Activated naive CD8-positive, alpha-beta T cell treated with anti-CD3 and anti-CD28 coated beads, Interleukin-2, amount 50 U/mL, for 24 hours (primary cell): ENCODE results near the gene L3HYPDH.

Source experiments
- ATAC-seq: fragments of 150-1000 bp; cut with Tn5 transposase; one replicate; pipeline ENCODE4 v1.10.0; 2021
- DNase-seq: peaks from one replicate; pipeline ENCODE4 v3.0.0; 2021
- H3K27ac Mint-ChIP-seq: one replicate; pipeline ENCODE4 v1.8.0; 2021; ENCODE audit warnings: mild to moderate bottlenecking, mixed read lengths
- H3K27me3 Mint-ChIP-seq: one replicate; pipeline ENCODE4 v1.8.0; 2021; ENCODE audit warnings: mixed read lengths
- H3K36me3 Mint-ChIP-seq: one replicate; pipeline ENCODE4 v1.8.0; 2021; ENCODE audit warnings: low read depth, mixed read lengths
- H3K4me1 Mint-ChIP-seq: one replicate; pipeline ENCODE4 v1.8.0; 2021; ENCODE audit warnings: mixed read lengths
- H3K4me3 Mint-ChIP-seq: one replicate; pipeline ENCODE4 v1.8.0; 2021; ENCODE audit warnings: mild to moderate bottlenecking, moderate library complexity, mixed read lengths
- H3K9me3 Mint-ChIP-seq: one replicate; pipeline ENCODE4 v1.8.0; 2021; ENCODE audit warnings: mixed read lengths

L3HYPDH gene

DNA sequence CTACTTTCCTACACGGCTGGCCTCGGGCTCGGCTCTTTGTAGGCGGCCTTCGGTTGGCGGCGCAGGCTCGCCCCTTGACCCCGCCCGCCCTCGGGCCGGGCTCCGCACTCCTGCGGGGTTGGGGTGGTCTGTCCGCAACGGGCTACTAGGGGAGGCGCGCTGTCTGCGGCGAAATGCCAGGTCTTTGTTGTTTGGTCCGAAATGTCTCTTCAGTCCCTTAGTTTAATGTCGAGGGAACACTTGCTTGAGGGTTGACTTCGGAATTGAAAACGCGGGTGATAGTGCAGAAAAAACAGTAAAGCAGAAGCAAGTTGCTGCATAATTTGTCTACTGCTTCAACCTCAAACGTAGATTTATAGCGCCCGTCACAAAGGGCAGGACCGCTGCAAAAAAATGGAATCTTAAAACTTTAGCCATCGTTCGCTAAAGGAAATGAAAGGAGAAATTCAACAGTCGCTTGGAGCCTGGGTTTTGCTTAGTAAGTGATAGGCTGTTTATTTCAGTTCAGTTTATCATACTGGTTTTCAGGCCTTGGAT is 499 bp upstream of the L3HYPDH start:
- H3K9me3 Mint-ChIP-seq, result no peaks in the 10 kb centered on the region
- no peak for DNase-seq

GRCh38 chr14:59483363-59483762 is 845 bp downstream of the L3HYPDH start:
- Mint-ChIP-seq H3K9me3 (no peaks in the 10 kb centered on the region), H3K27me3 (no peaks in the 10 kb centered on the region), H3K27ac (peak overlapping the region; percentile 88), H3K4me3 (peak overlapping the region; percentile 90), H3K4me1 (peaks cover 51% of the 10 kb centered on the region), H3K36me3 (peaks cover 12% of the 10 kb centered on the region)
- ATAC-seq (no peak), DNase-seq (no peak)

More for the DNA sequence above, 499 bp upstream of the L3HYPDH start:
- Mint-ChIP-seq H3K27ac (peak overlapping the region; percentile 88), H3K4me3 (peak overlapping the region; percentile 90), H3K4me1 (peaks cover 55% of the 10 kb centered on the region), H3K36me3 (peaks cover 19% of the 10 kb centered on the region), H3K27me3 (no peaks in the 10 kb centered on the region)
- ATAC-seq, result peak; percentile 42

DNA sequence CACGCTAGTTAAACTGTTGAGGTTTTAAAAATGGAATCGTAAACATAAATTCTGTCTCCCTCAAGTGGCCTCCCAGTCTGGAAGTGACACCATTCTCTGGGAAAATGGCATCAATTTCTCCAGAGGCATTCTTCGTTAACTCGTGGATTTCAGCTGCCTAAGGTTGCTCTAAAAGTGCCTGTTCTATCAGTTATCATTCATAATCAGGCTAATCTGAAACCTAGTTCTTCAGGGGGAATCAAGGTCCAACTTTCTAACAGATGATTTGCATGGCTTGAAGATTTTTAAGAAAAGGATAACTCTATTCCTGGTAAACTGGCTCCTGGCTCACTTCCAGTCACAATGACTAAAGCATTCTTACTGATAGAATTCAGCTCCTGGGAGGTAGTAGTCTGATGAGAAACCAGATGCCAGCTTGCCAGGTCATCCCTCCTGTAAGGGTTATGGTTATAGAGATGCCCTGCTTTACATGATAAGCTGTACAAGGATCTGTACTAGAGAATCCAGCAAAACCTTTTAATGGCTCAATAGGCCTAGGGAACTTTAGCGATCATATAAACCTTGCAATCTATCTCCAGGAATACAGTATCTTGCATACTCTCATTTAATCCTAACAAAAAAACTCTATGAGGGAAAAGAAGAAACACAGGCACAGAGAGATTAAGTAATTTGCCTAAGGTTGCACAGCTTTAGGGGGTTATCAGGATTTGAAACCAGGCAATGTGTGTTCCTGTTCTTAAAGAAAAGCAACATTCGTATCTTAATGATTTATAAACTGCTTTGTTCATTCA is 1.5 kb downstream of the L3HYPDH start:
- H3K9me3 Mint-ChIP-seq, result no peaks in the 10 kb centered on the region
- ATAC-seq (no peak), DNase-seq (no peak)
- peaks cover 50% of the 10 kb centered on the region for H3K4me1 Mint-ChIP-seq
- peak overlapping the region; percentile 90 for H3K4me3 Mint-ChIP-seq
- H3K27me3 Mint-ChIP-seq, result no peaks in the 10 kb centered on the region
- H3K36me3 Mint-ChIP-seq, result peaks cover 11% of the 10 kb centered on the region
- peak overlapping the region; percentile 88 for H3K27ac Mint-ChIP-seq

- Mint-ChIP-seq H3K36me3 (peaks cover 14% of the 10 kb centered on the region), H3K27ac (peak overlapping the region; percentile 52), H3K9me3 (no peaks in the 10 kb centered on the region), H3K4me3 (peak overlapping the region; percentile 90), H3K4me1 (peaks cover 50% of the 10 kb centered on the region), H3K27me3 (no peaks in the 10 kb centered on the region)
- no peak for ATAC-seq
- no peak for DNase-seq
These were observed 2.2 kb downstream of the L3HYPDH start for GRCh38 chr14:59481871-59482540.

DNA sequence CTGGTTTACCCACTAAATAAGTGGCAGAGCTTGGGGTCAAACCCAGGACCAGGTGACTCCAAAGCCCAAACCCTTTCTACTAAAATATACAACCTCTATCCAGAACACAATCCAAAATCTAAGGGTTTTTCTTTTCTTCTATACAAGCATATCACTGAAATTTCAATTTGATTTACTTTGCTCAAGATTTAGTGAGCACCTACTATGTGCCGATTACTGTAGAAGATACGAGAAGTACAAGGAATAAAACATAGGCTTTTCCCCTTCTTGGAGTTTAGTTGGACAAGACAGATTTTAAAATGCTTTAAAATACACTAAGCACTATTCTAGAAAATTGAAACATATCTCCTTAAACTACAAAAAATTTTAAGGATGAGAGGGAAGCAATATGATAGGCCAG is 2.8 kb downstream of the L3HYPDH start:
- H3K4me1 Mint-ChIP-seq, result peaks cover 50% of the 10 kb centered on the region
- DNase-seq, result no peak

DNA sequence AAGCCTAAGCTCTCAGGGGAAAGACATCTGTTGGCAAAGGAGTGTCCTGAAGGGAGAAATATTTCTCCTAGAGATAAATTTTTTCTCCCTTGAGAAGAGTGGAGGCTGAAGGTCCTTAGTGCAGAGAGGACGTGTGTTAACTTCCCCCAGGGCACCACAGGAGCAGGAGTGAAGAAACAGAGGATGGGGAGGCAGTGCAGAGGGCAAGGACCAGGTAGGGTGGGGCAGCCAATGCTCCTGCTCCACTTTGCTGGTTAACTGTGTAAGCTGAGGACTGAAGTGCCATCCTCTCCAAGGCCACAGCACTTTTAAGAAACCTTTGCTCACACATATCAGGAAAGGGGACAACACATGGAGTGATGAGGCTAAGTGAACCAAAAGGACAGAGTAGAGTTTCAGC is 4.0 kb downstream of the L3HYPDH start:
- Mint-ChIP-seq H3K9me3 (no peaks in the 10 kb centered on the region), H3K4me1 (peaks cover 38% of the 10 kb centered on the region), H3K27ac (peak overlapping the region; percentile 71), H3K27me3 (no peaks in the 10 kb centered on the region), H3K4me3 (no peak overlapping the region), H3K36me3 (peaks cover 18% of the 10 kb centered on the region)
- ATAC-seq (no peak), DNase-seq (no peak)

More for the DNA sequence above, 2.8 kb downstream of the L3HYPDH start:
- Mint-ChIP-seq H3K27ac (peak overlapping the region; percentile 62), H3K36me3 (peaks cover 16% of the 10 kb centered on the region), H3K4me3 (peak overlapping the region; percentile 90), H3K9me3 (no peaks in the 10 kb centered on the region), H3K27me3 (no peaks in the 10 kb centered on the region)
- ATAC-seq, result no peak

GRCh38 chr14:59478540-59478939 is 5.7 kb downstream of the L3HYPDH start:
- no peak for DNase-seq
- Mint-ChIP-seq H3K4me1 (peaks cover 35% of the 10 kb centered on the region), H3K27ac (no peak overlapping the region), H3K36me3 (peaks cover 24% of the 10 kb centered on the region), H3K27me3 (no peaks in the 10 kb centered on the region), H3K9me3 (no peaks in the 10 kb centered on the region), H3K4me3 (no peak overlapping the region)
- no peak for ATAC-seq

DNA sequence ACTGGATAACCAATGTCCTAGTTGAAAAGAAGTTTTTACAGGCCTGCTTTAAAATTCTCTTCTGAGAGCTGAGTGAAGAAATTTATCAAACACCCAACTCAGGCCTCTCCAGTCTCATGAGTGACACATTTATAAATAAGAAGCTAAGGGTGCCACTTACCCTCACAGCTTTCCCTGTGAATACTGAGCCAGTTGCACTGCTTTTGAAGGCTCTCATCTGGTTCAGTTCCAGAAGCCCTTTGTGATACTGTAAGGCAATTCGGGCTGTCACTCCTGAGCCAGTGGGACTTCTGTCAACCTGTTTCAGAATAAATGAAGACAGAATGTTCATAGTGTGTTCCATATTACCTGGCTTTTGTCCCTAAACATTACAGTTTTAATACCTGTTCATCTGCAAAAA is 8.5 kb downstream of the L3HYPDH start:
- H3K27ac Mint-ChIP-seq, result no peak overlapping the region
- H3K4me3 Mint-ChIP-seq, result no peak overlapping the region
- DNase-seq, result no peak
- no peak for ATAC-seq
- H3K9me3 Mint-ChIP-seq, result no peaks in the 10 kb centered on the region
- peaks cover 10% of the 10 kb centered on the region for H3K4me1 Mint-ChIP-seq
- H3K27me3 Mint-ChIP-seq, result no peaks in the 10 kb centered on the region
- peaks cover 27% of the 10 kb centered on the region for H3K36me3 Mint-ChIP-seq

DNA sequence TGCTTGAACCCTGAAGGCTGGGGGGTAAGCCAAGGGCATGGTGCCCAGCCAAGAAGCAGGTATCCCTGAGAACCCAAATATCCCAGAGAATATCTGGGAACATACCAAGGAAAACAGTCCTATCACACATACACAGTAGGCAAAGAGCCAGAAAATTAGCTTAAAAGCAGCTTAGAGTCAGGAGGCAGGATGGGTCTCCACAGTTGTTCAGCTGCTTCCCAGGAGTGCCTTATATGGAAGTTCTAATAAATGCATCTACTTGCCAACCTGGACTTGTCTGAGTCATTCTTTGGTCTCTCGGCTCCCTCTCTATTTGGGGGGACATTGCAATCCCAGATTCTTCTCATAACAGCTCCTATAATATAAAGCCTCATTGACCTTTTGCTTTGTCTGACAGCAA is 10.0 kb downstream of the L3HYPDH start:
- Mint-ChIP-seq H3K27me3 (no peaks in the 10 kb centered on the region), H3K4me1 (peaks cover 2% of the 10 kb centered on the region), H3K9me3 (no peaks in the 10 kb centered on the region), H3K36me3 (peaks cover 26% of the 10 kb centered on the region), H3K27ac (no peak overlapping the region), H3K4me3 (no peak overlapping the region)
- DNase-seq, result no peak
- no peak for ATAC-seq

DNA sequence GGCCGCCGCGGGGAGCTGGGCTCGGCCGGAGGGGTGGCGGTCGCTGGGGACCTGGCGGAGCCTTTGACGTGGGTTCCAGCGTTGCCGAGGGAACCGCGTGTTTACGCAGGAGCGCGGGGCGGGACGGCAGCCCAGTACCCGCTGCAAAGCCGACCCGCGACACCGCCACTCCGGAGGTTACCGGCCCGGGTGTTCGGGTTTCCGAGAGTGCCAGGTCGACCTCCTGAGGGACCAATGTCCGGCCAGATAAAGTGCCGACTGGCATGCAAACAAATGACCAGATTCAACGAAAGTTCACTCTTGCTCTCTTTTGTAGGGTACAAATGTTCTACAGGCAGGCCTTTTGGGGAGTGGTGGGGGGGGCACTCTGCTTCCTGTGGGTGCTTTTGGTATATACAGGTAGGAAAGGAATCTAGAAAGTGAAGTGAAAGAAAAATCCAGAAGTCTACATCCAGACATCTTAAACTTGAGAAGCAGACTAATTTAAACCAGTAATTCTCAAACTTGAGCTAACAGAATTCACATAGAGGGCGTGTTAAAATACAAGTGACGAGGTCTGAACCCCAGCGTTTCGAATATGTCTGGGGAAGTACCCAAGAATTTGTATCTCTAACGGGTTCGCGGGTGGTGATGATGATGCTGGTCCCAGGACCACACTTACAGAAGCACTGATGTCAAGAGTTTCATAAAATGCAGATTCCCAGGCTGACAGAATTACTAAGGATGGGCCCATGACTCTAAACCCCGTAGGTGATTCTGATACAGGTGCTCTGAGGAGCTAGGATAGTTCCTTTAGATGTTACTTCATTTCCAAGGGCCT is 18.7 kb downstream of the L3HYPDH start, which contains the start of gene GPR135:
TSS of gene GPR135 (minus strand) at position 65 of the 820 bp plus-strand sequence. CDS start 154 bp downstream, outside the sequence.
- H3K27me3 Mint-ChIP-seq, result peaks cover 7% of the 10 kb centered on the region
- ATAC-seq, result peak; percentile 17
- H3K27ac Mint-ChIP-seq, result peak within 1 kb of the TSS; percentile 83
- peak within 1 kb of the TSS; percentile 80 for H3K4me3 Mint-ChIP-seq
- peaks cover 7% of the 10 kb centered on the region for H3K36me3 Mint-ChIP-seq
- DNase-seq, result peak; percentile 32
- H3K4me1 Mint-ChIP-seq, result peaks cover 14% of the 10 kb centered on the region
- H3K9me3 Mint-ChIP-seq, result no peaks in the 10 kb centered on the region

- ATAC-seq (peak; percentile 75), DNase-seq (peak; percentile 39)
- H3K4me3 Mint-ChIP-seq, result peak overlapping the region; percentile 80
- peaks cover 14% of the 10 kb centered on the region for H3K4me1 Mint-ChIP-seq
- H3K27me3 Mint-ChIP-seq, result peaks cover 7% of the 10 kb centered on the region
- H3K27ac Mint-ChIP-seq, result peak overlapping the region; percentile 74
- H3K9me3 Mint-ChIP-seq, result no peaks in the 10 kb centered on the region
- peaks cover 10% of the 10 kb centered on the region for H3K36me3 Mint-ChIP-seq
These were observed 19.5 kb downstream of the L3HYPDH start for GRCh38 chr14:59464486-59465315.

GRCh38 chr14:59463787-59464485 is 20.3 kb downstream of the L3HYPDH start:
- peak overlapping the region; percentile 80 for H3K4me3 Mint-ChIP-seq
- no peaks in the 10 kb centered on the region for H3K9me3 Mint-ChIP-seq
- DNase-seq, result peak; percentile 48
- peaks cover 14% of the 10 kb centered on the region for H3K4me1 Mint-ChIP-seq
- peaks cover 10% of the 10 kb centered on the region for H3K36me3 Mint-ChIP-seq
- peak; percentile 53 for ATAC-seq
- peaks cover 7% of the 10 kb centered on the region for H3K27me3 Mint-ChIP-seq
- peak overlapping the region; percentile 83 for H3K27ac Mint-ChIP-seq

DNA sequence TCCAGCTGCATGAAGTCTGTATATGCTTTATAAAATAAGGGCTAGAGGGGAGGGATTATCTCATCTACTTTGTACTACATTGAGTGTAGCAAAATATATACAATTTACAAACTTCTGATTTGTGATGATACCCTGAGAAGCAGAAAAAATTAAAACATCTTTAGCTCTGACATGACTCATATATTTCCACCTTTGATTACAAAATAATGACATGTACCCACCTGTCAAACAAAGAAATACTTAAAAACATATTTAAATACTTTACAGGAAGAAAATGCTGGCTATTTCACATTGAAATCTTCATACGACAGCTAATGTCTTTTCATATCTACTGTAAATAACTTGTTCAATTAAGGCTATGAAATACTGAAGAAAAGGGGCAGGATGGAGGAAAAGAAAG is 22.3 kb downstream of the L3HYPDH start:
- DNase-seq (no peak), ATAC-seq (no peak)
- peaks cover 7% of the 10 kb centered on the region for H3K27me3 Mint-ChIP-seq
- H3K27ac Mint-ChIP-seq, result no peak overlapping the region
- H3K4me1 Mint-ChIP-seq, result peaks cover 14% of the 10 kb centered on the region
- H3K4me3 Mint-ChIP-seq, result no peak overlapping the region
- H3K36me3 Mint-ChIP-seq, result peaks cover 20% of the 10 kb centered on the region
- no peaks in the 10 kb centered on the region for H3K9me3 Mint-ChIP-seq
